Gastrocnemius medialis (tissue), 4 donors: ENCODE results near the gene MEF2B.

ENCODE experiments used
- CTCF ChIP-seq, 5 experiments: fragments of 450-650 bp in 3 of 5; fragments of 200-600 bp in 2 of 5; sonication (generic) in 2 of 5; IDR thresholded peaks in 4 of 5; conservative IDR thresholded peaks in 1 of 5; 1 replicate in 4 of 5; 2 replicates in 1 of 5; pipeline ENCODE4 v1.5.1; 2016 to 2019; ENCODE audit warnings: antibody characterized with exemption in 5 of 5, mild to moderate bottlenecking in 3 of 5, moderate library complexity in 3 of 5
- POLR2A ChIP-seq, 2 donors: fragments of 450-650 bp; IDR thresholded peaks; one replicate each; pipeline ENCODE4 v1.6.1; 2017; ENCODE audit warnings: antibody characterized with exemption in 2 of 2, mild to moderate bottlenecking in 2 of 2, moderate library complexity in 2 of 2

- TF ChIP-seq CTCF (IDR thresholded peaks at IDR 0.05 in 4 of 5, conservative IDR thresholded peaks at IDR 0.05 in 1 of 5) (no peak), POLR2A (IDR thresholded peaks at IDR 0.05) (peak; percentile 90 to 96)
Measured at GRCh38 chr19:19138109-19138981, 31.7 kb downstream of the MEF2B start, which contains the start of gene TMEM161A.
